GM20000 (cell line): ENCODE measurements around the gene LRP3.

Source experiments
- DNase-seq: peaks from one replicate; pipeline ENCODE4 v3.0.0; 2012; ENCODE audit warnings: low spot score
- TF ChIP-seq, protein P1 (sequence below): IDR thresholded peaks from 2 replicates; pipeline ENCODE4 v1.5.1; 2012; ENCODE audit warnings: mild to moderate bottlenecking, control low read depth; ENCODE audit errors: extremely low read depth, missing control alignments

LRP3 gene

DNA sequence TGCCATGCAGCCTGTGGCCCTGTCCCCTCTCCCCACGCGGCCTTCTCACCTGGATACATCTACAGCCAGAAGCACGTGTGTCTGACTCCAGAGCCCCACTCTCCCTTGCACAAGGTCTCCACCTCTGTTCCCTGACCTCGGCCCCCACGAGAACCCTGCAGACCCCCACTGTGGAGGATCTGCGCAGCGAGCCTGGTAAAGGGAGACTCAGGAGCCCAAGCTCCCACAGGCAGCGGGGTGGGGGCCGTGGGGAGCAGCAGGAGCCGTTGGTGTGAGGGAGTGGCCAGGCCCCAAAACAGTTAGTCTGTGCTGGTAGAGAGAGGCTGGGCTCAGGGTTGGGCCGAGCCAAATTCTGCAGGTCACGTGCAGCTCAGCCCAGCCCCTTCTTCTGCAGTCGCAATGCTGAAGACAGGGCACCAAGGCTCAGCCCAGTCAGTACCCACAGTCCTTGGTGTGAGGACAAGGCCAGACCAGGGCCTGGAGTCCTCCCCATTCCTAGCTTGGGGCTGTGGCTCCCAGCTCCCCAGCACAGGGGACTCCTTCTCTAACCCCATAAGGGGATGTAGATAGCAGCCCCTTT is 60.2 kb downstream of the LRP3 start:
- DNase-seq = no peak
- TF ChIP-seq, protein P1, sequence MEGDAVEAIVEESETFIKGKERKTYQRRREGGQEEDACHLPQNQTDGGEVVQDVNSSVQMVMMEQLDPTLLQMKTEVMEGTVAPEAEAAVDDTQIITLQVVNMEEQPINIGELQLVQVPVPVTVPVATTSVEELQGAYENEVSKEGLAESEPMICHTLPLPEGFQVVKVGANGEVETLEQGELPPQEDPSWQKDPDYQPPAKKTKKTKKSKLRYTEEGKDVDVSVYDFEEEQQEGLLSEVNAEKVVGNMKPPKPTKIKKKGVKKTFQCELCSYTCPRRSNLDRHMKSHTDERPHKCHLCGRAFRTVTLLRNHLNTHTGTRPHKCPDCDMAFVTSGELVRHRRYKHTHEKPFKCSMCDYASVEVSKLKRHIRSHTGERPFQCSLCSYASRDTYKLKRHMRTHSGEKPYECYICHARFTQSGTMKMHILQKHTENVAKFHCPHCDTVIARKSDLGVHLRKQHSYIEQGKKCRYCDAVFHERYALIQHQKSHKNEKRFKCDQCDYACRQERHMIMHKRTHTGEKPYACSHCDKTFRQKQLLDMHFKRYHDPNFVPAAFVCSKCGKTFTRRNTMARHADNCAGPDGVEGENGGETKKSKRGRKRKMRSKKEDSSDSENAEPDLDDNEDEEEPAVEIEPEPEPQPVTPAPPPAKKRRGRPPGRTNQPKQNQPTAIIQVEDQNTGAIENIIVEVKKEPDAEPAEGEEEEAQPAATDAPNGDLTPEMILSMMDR = no peak

DNA sequence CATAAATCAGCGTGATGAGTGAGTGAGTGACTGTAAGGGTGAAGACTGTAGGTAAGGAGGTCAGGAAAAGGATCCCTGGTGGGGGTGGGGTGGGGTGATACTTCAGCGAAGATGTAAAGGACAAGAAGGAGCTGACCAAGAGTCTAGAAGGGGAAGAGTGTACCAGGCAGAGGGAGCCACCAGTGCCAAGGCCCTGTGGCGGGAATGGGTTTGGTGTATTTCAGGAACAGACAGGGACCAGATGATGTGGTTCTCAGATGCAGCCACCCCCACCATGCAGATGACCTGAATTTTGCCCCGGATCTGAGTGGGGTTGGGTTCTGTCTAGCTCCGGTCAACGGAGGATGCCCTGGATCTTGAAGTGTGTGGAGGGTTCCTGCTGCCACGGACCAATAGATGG is 61.7 kb downstream of the LRP3 start:
- TF ChIP-seq, protein P1 = no peak
- no peak for DNase-seq

DNA sequence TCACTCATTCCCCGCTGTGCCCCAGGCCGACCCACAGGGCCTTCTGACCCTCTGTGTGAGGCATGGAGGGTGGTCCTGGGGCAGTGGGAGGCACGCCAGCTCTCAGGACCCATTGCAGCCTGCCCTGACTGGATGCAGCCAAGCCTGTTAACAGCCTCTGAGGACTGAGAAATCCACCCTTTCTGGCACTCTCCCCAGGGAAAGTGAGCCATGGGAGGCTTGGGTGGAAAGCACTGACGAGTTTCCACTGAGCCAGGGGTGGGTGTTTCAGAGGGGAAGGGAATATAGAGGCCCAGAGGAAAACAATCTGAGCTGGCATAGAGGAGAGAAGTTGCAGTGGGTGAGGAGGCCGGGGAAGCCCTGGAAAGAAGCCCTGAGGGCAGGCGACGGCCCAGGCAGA is 62.1 kb downstream of the LRP3 start:
- no peak for DNase-seq
- TF ChIP-seq, protein P1 = no peak

DNA sequence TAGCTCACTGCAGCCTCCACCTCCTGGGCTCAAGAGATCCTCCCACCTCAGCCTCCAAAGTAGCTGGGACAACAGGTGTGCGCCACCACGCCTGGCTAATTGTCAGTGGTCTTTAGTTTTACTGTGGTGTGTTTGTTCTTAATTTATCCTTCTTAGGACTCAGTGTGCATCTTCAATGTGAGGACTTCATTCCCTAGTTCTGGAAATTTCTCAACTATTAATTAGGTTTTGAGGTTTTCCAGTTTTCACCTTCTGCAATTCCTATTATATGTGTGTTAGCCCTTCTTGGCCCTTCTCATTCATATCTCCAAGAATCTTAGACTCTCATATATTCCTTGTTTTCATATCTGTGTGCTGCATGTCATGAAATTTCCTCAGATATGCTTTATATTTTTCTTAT is 63.7 kb downstream of the LRP3 start:
- DNase-seq = no peak
- TF ChIP-seq, protein P1 = no peak
